WTC11 (cell line): ENCODE data around the gene RPRD1A. TPM values are rescaled to one million over a fixed set of nuclear protein-coding genes. Genes with fewer than 3 reads are reported as not detected.

ENCODE experiments used
- ATAC-seq: fragments of 200-7000 bp; cut with Tn5 transposase; 2 replicates; pipeline ENCODE4 v1.10.0; 2021; ENCODE audit warnings: mild to moderate bottlenecking, moderate library complexity
- CTCF ChIA-PET: fragments of 300-600 bp; sonication (Branson Sonifier 250); formaldehyde crosslinking; loops from one replicate; lab custom pipeline; 2021; ENCODE audit warnings: antibody characterized with exemption; lab: Charles Lee
- POLR2A ChIA-PET: fragments of 350-600 bp; sonication (Branson Sonifier 250); formaldehyde crosslinking; loops from one replicate; lab custom pipeline; 2021; ENCODE audit warnings: antibody characterized with exemption; lab: Charles Lee
- DNase-seq: peaks from one replicate; pipeline ENCODE4 v3.0.0; 2021; ENCODE audit warnings: low spot score
- H3K27ac Mint-ChIP-seq: 2 replicates; pipeline ENCODE4 v1.8.0; 2021; ENCODE audit warnings: mixed read lengths
- H3K27me3 Mint-ChIP-seq: 2 replicates; pipeline ENCODE4 v1.8.0; 2021; ENCODE audit warnings: low read depth, mild to moderate bottlenecking, moderate library complexity, mixed read lengths
- H3K36me3 Mint-ChIP-seq: 2 replicates; pipeline ENCODE4 v1.8.0; 2021; ENCODE audit warnings: mixed read lengths
- H3K4me1 Mint-ChIP-seq: 2 replicates; pipeline ENCODE4 v1.8.0; 2022; ENCODE audit warnings: mixed read lengths
- H3K4me3 Mint-ChIP-seq: 2 replicates; pipeline ENCODE4 v1.8.0; 2021; ENCODE audit warnings: mild to moderate bottlenecking, moderate library complexity, mixed read lengths
- H3K9me3 Mint-ChIP-seq: 2 replicates; pipeline ENCODE4 v1.8.0; 2021; ENCODE audit warnings: mixed read lengths
- CBFB ChIP-seq: sonication (generic); formaldehyde crosslinking; IDR thresholded peaks from 2 replicates; pipeline ENCODE4 v1.8.1; 2022; ENCODE audit warnings: mild to moderate bottlenecking, low read depth, missing genetic modification reagents
- HMGA2 ChIP-seq: fragments of 250-450 bp; sonication (Bioruptor Pico); IDR thresholded peaks from 2 replicates; pipeline ENCODE4 v1.4.0; 2021; ENCODE audit warnings: mild to moderate bottlenecking, moderate library complexity
- JUN ChIP-seq: sonication (generic); formaldehyde crosslinking; IDR thresholded peaks from 2 replicates; pipeline ENCODE4 v1.8.0; 2023; ENCODE audit warnings: mild to moderate bottlenecking, missing genetic modification reagents
- NFE2L1 ChIP-seq: sonication (generic); formaldehyde crosslinking; IDR thresholded peaks from 2 replicates; pipeline ENCODE4 v1.8.1; 2023; ENCODE audit warnings: missing genetic modification reagents
- NFYB ChIP-seq: sonication (generic); formaldehyde crosslinking; conservative IDR thresholded peaks from 2 replicates; pipeline ENCODE4 v1.8.0; 2022; ENCODE audit warnings: low read depth, missing genetic modification reagents
- OVOL2 ChIP-seq: fragments of 250-450 bp; sonication (Bioruptor Pico); IDR thresholded peaks from 2 replicates; pipeline ENCODE4 v1.9.0; 2021; ENCODE audit warnings: mild to moderate bottlenecking, borderline replicate concordance
- PRRX2 ChIP-seq: fragments of 250-450 bp; sonication (Bioruptor Pico); IDR thresholded peaks from 2 replicates; pipeline ENCODE4 v1.8.0; 2021; ENCODE audit warnings: mild to moderate bottlenecking
- SMAD3 ChIP-seq: sonication (generic); formaldehyde crosslinking; IDR thresholded peaks from 2 replicates; pipeline ENCODE4 v1.8.0; 2022; ENCODE audit warnings: missing genetic modification reagents, mild to moderate bottlenecking, borderline replicate concordance
- SOX15 ChIP-seq: fragments of 250-450 bp; sonication (Bioruptor Pico); IDR thresholded peaks from 2 replicates; pipeline ENCODE4 v1.9.0; 2021; ENCODE audit warnings: mild to moderate bottlenecking
- TP53 ChIP-seq: sonication (generic); formaldehyde crosslinking; IDR thresholded peaks from 2 replicates; pipeline ENCODE4 v1.8.1; 2023; ENCODE audit warnings: mild to moderate bottlenecking, missing genetic modification reagents
- ZNF232 ChIP-seq: sonication (generic); formaldehyde crosslinking; IDR thresholded peaks from 2 replicates; pipeline ENCODE4 v1.8.0; 2022; ENCODE audit warnings: mild to moderate bottlenecking, missing genetic modification reagents
- ZNF416 ChIP-seq: fragments of 250-450 bp; sonication (Bioruptor Pico); IDR thresholded peaks from 2 replicates; pipeline ENCODE4 v1.9.0; 2021; ENCODE audit warnings: mild to moderate bottlenecking, inconsistent platforms
- total RNA-seq: library from RNA; stranded (reverse); gene quantifications from 3 replicates; pipeline ENCODE4 v1.2.3, GENCODE V29; 2021
- TF ChIP-seq, protein P1 (sequence below): sonication (generic); formaldehyde crosslinking; IDR thresholded peaks from 2 replicates; pipeline ENCODE4 v1.8.1; 2022; ENCODE audit warnings: low read depth, mild to moderate bottlenecking, moderate library complexity, missing genetic modification reagents, borderline replicate concordance
- TF ChIP-seq, protein P2 (sequence below): sonication (generic); formaldehyde crosslinking; IDR thresholded peaks from 2 replicates; pipeline ENCODE4 v1.8.1; 2023; ENCODE audit warnings: mild to moderate bottlenecking, moderate library complexity, missing genetic modification reagents
- TF ChIP-seq, protein P3 (sequence below): sonication (generic); formaldehyde crosslinking; IDR thresholded peaks from 2 replicates; pipeline ENCODE4 v1.8.0; 2023; ENCODE audit warnings: missing genetic modification reagents
- TF ChIP-seq, protein P4 (sequence below): sonication (generic); formaldehyde crosslinking; IDR thresholded peaks from 2 replicates; pipeline ENCODE4 v1.8.0; 2022; ENCODE audit warnings: mild to moderate bottlenecking, missing genetic modification reagents
- TF ChIP-seq, protein P5 (sequence below): sonication (generic); formaldehyde crosslinking; IDR thresholded peaks from 2 replicates; pipeline ENCODE4 v1.8.1; 2022; ENCODE audit warnings: mild to moderate bottlenecking, moderate library complexity, missing genetic modification reagents
- TF ChIP-seq, protein P6 (sequence below): fragments of 250-450 bp; sonication (Bioruptor Pico); IDR thresholded peaks from 2 replicates; pipeline ENCODE4 v1.9.0; 2021; ENCODE audit warnings: mild to moderate bottlenecking

RPRD1A gene
- total RNA-seq, 1 experiment from 2014 or later, result 115 TPM

DNA sequence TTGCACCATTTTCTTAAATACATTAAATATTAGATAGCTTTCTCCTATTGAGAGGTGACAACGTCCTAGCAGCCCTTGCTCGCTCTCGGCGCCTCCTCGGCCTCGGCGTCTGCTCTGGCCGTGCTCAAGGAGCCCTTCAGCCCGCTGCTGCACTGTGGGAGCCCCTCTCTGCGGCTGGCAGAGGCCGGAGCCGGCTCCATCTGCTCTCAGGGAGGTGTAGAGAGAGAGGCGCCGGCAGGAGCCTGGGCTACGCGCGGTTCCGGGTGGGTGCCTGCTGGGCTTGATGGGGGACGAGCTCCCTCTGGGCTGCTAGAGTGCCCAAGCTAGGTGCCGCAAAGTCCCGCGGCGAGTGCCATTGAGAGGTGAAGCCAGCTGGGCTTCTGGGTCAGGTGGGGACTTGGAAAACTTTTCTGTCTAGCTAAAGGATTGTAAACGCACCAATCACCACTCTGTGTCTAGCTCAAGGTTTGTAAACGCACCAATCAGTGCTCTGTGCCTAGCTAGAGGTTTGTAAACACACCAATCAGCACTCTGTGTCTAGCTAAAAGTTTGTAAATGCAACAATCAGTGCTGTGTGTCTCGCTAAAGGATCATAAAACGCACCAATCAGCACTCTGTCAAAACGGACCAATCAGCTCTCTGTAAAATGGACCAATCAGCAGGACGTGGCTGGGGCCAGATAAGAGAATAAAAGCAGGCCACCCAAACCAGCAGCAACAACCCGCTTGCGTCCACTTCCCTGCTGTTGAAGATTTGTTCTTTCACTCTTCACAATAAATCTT lies 3.1 kb downstream of the RPRD1A start:
- Mint-ChIP-seq H3K4me1 (peaks cover 47% of the 10 kb centered on the region), H3K9me3 (peaks cover 5% of the 10 kb centered on the region), H3K36me3 (peaks cover 11% of the 10 kb centered on the region), H3K27me3 (no peaks in the 10 kb centered on the region), H3K27ac (peak overlapping the region; percentile 95), H3K4me3 (peak overlapping the region; percentile 28; the same call in 1 of the 2 replicates)
- CTCF ChIA-PET, result interaction anchor here (1.2 kb wide), 1 partner anchor 308 kb away, joined by 5 read pairs; no protein-coding TSS in a partner anchor
- TF ChIP-seq, protein P1, sequence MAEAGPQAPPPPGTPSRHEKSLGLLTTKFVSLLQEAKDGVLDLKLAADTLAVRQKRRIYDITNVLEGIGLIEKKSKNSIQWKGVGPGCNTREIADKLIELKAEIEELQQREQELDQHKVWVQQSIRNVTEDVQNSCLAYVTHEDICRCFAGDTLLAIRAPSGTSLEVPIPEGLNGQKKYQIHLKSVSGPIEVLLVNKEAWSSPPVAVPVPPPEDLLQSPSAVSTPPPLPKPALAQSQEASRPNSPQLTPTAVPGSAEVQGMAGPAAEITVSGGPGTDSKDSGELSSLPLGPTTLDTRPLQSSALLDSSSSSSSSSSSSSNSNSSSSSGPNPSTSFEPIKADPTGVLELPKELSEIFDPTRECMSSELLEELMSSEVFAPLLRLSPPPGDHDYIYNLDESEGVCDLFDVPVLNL (CRISPR knock-in tag), result no peak
- TF ChIP-seq PRRX2 (CRISPR knock-in tag) (no peak), SMAD3 (CRISPR knock-in tag) (no peak), NFYB (peak; percentile 76)
- TF ChIP-seq, protein P2, sequence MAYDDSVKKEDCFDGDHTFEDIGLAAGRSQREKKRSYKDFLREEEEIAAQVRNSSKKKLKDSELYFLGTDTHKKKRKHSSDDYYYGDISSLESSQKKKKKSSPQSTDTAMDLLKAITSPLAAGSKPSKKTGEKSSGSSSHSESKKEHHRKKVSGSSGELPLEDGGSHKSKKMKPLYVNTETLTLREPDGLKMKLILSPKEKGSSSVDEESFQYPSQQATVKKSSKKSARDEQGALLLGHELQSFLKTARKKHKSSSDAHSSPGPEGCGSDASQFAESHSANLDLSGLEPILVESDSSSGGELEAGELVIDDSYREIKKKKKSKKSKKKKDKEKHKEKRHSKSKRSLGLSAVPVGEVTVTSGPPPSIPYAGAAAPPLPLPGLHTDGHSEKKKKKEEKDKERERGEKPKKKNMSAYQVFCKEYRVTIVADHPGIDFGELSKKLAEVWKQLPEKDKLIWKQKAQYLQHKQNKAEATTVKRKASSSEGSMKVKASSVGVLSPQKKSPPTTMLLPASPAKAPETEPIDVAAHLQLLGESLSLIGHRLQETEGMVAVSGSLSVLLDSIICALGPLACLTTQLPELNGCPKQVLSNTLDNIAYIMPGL (CRISPR knock-in tag), result no peak
- POLR2A ChIA-PET, result no interaction called here
- DNase-seq (peak; percentile 38), ATAC-seq (peak; percentile 16)

DNA sequence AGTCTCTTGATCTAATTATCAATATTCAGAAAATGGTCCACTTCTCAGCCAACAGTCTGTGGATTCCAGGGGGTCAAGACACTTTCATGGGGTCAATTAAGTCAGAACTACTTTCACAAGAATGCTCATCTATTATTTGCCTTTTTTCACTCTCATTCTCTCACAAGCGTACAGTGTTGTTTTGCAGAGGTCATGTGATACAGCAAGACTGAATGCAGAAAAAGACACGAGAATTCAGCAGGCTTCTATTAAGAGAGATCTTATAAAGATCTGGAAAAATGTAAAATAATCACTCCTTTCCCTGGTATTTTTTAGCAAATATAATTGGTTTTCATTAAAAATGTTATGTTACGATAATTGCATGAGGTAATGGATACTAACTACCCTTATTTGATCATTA lies 8.7 kb downstream of the RPRD1A start:
- no peak for TF ChIP-seq OVOL2
- no peak for TF ChIP-seq HMGA2
- TF ChIP-seq, protein P3, sequence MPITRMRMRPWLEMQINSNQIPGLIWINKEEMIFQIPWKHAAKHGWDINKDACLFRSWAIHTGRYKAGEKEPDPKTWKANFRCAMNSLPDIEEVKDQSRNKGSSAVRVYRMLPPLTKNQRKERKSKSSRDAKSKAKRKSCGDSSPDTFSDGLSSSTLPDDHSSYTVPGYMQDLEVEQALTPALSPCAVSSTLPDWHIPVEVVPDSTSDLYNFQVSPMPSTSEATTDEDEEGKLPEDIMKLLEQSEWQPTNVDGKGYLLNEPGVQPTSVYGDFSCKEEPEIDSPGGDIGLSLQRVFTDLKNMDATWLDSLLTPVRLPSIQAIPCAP (CRISPR knock-in tag), result no peak
- TF ChIP-seq, protein P4, sequence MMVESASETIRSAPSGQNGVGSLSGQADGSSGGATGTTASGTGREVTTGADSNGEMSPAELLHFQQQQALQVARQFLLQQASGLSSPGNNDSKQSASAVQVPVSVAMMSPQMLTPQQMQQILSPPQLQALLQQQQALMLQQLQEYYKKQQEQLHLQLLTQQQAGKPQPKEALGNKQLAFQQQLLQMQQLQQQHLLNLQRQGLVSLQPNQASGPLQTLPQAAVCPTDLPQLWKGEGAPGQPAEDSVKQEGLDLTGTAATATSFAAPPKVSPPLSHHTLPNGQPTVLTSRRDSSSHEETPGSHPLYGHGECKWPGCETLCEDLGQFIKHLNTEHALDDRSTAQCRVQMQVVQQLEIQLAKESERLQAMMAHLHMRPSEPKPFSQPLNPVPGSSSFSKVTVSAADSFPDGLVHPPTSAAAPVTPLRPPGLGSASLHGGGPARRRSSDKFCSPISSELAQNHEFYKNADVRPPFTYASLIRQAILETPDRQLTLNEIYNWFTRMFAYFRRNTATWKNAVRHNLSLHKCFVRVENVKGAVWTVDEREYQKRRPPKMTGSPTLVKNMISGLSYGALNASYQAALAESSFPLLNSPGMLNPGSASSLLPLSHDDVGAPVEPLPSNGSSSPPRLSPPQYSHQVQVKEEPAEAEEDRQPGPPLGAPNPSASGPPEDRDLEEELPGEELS (CRISPR knock-in tag), result no peak
- TF ChIP-seq, protein P5, sequence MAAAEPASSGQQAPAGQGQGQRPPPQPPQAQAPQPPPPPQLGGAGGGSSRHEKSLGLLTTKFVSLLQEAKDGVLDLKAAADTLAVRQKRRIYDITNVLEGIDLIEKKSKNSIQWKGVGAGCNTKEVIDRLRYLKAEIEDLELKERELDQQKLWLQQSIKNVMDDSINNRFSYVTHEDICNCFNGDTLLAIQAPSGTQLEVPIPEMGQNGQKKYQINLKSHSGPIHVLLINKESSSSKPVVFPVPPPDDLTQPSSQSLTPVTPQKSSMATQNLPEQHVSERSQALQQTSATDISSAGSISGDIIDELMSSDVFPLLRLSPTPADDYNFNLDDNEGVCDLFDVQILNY, result no peak
- TF ChIP-seq CBFB, result no peak
- Mint-ChIP-seq H3K4me3 (no peak overlapping the region), H3K4me1 (peaks cover 21% of the 10 kb centered on the region), H3K9me3 (no peaks in the 10 kb centered on the region), H3K36me3 (no peaks in the 10 kb centered on the region), H3K27ac (peak overlapping the region; percentile 37; the same call in 1 of the 2 replicates), H3K27me3 (no peaks in the 10 kb centered on the region)
- ATAC-seq (no peak), DNase-seq (no peak)
- CTCF ChIA-PET, result no interaction called here
- POLR2A ChIA-PET, result interaction anchor here (0.7 kb wide), 1 partner anchor 94 kb away, joined by 4 read pairs; no protein-coding TSS in a partner anchor

DNA sequence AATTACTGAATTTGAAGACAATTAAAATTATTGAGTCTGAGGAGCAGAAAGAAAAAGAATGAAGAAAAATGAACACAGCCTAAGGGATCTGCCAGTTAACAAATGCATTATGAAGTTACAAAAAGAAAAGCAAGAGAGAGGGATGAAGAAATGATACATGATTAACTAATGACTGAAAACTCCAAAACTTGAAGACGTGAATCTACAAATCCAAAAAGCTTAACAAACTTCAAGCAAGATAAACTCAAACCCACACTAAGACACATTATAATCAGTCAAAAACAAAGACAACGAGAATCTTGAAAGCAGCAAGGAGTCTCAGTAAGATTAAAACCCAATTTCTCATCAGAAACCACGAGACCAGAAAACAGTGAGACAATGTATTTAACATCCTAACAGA lies 15.6 kb downstream of the RPRD1A start:
- H3K4me1 Mint-ChIP-seq, result peaks cover 39% of the 10 kb centered on the region
- peaks cover 12% of the 10 kb centered on the region for H3K9me3 Mint-ChIP-seq
- ChIA-PET CTCF (no interaction called here), POLR2A (no interaction called here)
- peak overlapping the region; percentile 27 for H3K27ac Mint-ChIP-seq
- peaks cover 9% of the 10 kb centered on the region for H3K36me3 Mint-ChIP-seq
- no peak for DNase-seq
- TF ChIP-seq ZNF232 (CRISPR knock-in tag), result no peak
- TF ChIP-seq ZNF416, result no peak
- TF ChIP-seq, protein P6, sequence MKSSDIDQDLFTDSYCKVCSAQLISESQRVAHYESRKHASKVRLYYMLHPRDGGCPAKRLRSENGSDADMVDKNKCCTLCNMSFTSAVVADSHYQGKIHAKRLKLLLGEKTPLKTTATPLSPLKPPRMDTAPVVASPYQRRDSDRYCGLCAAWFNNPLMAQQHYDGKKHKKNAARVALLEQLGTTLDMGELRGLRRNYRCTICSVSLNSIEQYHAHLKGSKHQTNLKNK (CRISPR knock-in tag), result no peak
- TF ChIP-seq SOX15 (CRISPR knock-in tag), result no peak
- no peak for TF ChIP-seq NFE2L1 (CRISPR knock-in tag)
- no peak for TF ChIP-seq JUN (CRISPR knock-in tag)
- TF ChIP-seq TP53 (CRISPR knock-in tag), result no peak
- H3K27me3 Mint-ChIP-seq, result no peaks in the 10 kb centered on the region
- no peak overlapping the region for H3K4me3 Mint-ChIP-seq
- no peak for ATAC-seq
